Ishikawa (cell line): ENCODE data around the gene ZNF726.
A peak's percentile ranks its signal among the peaks of the same experiment; 100 is the strongest.

ENCODE experiments used
- CEBPB ChIP-seq: IDR thresholded peaks from 2 replicates; pipeline ENCODE4 v1.6.1; 2012
- CREB1 ChIP-seq: IDR thresholded peaks from 2 replicates; pipeline ENCODE4 v1.6.1; 2012; ENCODE audit warnings: low read depth
- EGR1 ChIP-seq: IDR thresholded peaks from 2 replicates; pipeline ENCODE4 v1.6.1; 2012
- EP300 ChIP-seq: IDR thresholded peaks from 2 replicates; pipeline ENCODE4 v1.6.1; 2012; ENCODE audit warnings: borderline replicate concordance
- FOXM1 ChIP-seq: IDR thresholded peaks from 2 replicates; pipeline ENCODE4 v1.6.1; 2012; ENCODE audit warnings: low read depth, borderline replicate concordance
- NFIC ChIP-seq: IDR thresholded peaks from 2 replicates; pipeline ENCODE4 v1.6.1; 2012
- RAD21 ChIP-seq: IDR thresholded peaks from 2 replicates; pipeline ENCODE4 v1.6.1; 2012; ENCODE audit warnings: low read depth
- TAF1 ChIP-seq: IDR thresholded peaks from 2 replicates; pipeline ENCODE4 v1.6.1; 2012; ENCODE audit warnings: low read depth, mild to moderate bottlenecking
- TCF12 ChIP-seq: IDR thresholded peaks from 2 replicates; pipeline ENCODE4 v1.6.1; 2012; ENCODE audit warnings: low read depth
- TEAD4 ChIP-seq: IDR thresholded peaks from 2 replicates; pipeline ENCODE4 v1.6.1; 2012
- YY1 ChIP-seq: IDR thresholded peaks from 2 replicates; pipeline ENCODE4 v1.6.1; 2012; ENCODE audit warnings: low read depth
- ZBTB7A ChIP-seq: IDR thresholded peaks from 2 replicates; pipeline ENCODE4 v1.6.1; 2012; ENCODE audit warnings: low read depth
- TF ChIP-seq, protein P1 (sequence below): IDR thresholded peaks from 2 replicates; pipeline ENCODE4 v1.6.1; 2012
- TF ChIP-seq, protein P2 (sequence below): IDR thresholded peaks from 2 replicates; pipeline ENCODE4 v1.6.1; 2012; ENCODE audit warnings: low read depth, mild to moderate bottlenecking
- TF ChIP-seq, protein P3 (sequence below): IDR thresholded peaks from 2 replicates; pipeline ENCODE4 v1.6.1; 2012

Gene ZNF726

DNA sequence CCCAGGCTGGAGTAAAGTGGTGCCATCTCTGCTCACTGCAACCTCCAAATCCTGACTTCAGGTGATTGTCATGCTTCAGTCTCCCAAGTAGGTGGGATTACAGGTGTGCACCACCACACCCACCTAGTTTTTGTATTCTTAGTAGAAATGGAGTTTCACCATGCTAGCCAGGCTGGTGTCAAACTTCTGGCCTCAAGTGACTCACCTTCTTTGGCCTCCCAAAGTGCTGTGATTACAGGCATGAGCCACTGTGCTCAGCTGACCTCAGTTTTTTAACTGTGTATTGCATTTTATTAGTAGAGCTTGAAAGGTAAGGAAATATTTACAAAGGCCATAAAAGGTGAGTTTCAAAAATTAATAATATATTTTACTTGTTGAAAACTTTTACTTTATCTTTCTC lies 2.3 kb downstream of the ZNF726 start:
- TF ChIP-seq ZBTB7A (no peak), CEBPB (no peak), RAD21 (no peak), EGR1 (no peak)
- TF ChIP-seq, protein P1, sequence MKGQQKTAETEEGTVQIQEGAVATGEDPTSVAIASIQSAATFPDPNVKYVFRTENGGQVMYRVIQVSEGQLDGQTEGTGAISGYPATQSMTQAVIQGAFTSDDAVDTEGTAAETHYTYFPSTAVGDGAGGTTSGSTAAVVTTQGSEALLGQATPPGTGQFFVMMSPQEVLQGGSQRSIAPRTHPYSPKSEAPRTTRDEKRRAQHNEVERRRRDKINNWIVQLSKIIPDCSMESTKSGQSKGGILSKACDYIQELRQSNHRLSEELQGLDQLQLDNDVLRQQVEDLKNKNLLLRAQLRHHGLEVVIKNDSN = no peak

DNA sequence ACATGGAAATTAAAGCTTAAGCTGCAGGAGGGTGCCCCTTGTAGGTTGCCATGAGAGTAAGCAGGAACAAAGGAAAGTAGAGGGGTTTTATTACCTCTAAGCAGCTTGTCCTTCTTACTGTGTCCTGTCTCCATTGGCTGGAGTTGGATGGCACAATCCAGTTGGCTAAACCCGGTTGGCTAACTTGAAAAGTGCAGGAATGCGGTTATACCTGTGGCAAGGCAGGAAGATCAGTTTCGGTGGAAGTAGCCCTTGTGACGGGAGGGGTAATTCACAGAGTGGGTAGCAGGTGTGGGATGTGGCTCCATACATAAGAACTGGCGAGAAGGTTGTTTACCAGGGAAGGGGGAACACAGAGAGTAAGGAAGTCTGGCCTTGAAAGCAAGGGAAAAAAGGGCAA lies 3.2 kb downstream of the ZNF726 start:
- TF ChIP-seq FOXM1 (peak; percentile 38; the same call in 1 of the 2 replicates), TCF12 (no peak), CREB1 (no peak), NFIC (no peak)

DNA sequence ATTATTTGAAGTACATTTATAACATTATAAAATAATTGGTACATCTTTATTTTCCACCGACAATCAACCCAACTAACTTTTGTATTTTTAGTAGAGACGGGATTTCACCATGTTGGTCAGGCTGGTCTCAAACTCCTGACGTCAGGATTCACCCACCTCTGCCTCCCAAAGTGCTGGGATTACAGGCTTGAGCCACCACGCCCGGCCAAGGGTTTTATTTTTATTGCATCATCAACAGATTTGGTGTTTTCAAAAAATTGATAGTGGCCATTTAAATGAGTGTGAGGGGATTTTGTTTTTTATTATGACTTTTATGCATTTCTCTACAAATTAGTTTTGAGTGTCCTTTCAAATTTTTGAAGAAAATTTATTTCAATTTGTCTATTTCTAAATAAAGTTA lies 10.6 kb downstream of the ZNF726 start:
- TF ChIP-seq FOXM1 (no peak), RAD21 (no peak), YY1 (no peak), EP300 (no peak), CEBPB (no peak), CREB1 (no peak)

DNA sequence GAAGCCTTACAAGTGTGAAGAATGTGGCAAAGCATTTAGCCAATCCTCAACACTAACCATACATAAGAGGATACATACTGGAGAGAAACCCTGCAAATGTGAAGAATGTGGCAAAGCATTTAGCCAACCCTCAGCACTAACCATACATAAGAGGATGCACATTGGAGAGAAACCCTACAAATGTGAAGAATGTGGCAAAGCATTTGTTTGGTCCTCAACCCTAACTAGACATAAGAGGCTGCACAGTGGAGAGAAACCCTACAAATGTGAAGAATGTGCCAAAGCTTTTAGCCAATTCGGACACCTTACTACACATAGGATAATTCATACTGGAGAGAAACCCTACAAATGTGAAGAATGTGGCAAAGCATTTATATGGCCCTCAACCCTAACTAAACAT lies 18.2 kb downstream of the ZNF726 start:
- TF ChIP-seq NFIC = no peak
- no peak for TF ChIP-seq TCF12
- no peak for TF ChIP-seq TAF1
- TF ChIP-seq CREB1 = no peak
- TF ChIP-seq CEBPB = no peak
- TF ChIP-seq TEAD4 = no peak

DNA sequence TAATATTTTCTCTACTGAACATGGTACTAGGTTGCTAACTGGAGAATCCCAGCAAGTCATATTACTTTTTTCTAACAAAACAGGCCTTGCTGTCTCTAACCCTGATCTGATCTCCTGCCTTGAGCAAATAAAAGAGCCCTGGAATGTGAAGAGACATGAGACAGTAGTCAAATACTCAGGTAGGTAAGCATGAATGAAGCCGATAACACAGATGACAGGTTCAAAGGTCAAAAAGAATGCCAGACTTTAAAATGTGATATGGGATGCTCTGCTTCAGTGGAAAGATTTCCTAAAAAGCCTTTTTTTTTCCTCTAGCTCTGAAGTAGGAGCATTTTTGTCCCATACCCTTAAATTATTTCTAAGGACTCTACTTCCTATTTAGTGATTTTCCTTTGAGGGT lies 28.7 kb downstream of the ZNF726 start:
- TF ChIP-seq, protein P1 = no peak
- TF ChIP-seq RAD21 (no peak), EGR1 (no peak), FOXM1 (no peak), TCF12 (no peak), TAF1 (no peak), NFIC (no peak), CREB1 (no peak), ZBTB7A (no peak)
- TF ChIP-seq, protein P2, sequence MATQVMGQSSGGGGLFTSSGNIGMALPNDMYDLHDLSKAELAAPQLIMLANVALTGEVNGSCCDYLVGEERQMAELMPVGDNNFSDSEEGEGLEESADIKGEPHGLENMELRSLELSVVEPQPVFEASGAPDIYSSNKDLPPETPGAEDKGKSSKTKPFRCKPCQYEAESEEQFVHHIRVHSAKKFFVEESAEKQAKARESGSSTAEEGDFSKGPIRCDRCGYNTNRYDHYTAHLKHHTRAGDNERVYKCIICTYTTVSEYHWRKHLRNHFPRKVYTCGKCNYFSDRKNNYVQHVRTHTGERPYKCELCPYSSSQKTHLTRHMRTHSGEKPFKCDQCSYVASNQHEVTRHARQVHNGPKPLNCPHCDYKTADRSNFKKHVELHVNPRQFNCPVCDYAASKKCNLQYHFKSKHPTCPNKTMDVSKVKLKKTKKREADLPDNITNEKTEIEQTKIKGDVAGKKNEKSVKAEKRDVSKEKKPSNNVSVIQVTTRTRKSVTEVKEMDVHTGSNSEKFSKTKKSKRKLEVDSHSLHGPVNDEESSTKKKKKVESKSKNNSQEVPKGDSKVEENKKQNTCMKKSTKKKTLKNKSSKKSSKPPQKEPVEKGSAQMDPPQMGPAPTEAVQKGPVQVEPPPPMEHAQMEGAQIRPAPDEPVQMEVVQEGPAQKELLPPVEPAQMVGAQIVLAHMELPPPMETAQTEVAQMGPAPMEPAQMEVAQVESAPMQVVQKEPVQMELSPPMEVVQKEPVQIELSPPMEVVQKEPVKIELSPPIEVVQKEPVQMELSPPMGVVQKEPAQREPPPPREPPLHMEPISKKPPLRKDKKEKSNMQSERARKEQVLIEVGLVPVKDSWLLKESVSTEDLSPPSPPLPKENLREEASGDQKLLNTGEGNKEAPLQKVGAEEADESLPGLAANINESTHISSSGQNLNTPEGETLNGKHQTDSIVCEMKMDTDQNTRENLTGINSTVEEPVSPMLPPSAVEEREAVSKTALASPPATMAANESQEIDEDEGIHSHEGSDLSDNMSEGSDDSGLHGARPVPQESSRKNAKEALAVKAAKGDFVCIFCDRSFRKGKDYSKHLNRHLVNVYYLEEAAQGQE = no peak

DNA sequence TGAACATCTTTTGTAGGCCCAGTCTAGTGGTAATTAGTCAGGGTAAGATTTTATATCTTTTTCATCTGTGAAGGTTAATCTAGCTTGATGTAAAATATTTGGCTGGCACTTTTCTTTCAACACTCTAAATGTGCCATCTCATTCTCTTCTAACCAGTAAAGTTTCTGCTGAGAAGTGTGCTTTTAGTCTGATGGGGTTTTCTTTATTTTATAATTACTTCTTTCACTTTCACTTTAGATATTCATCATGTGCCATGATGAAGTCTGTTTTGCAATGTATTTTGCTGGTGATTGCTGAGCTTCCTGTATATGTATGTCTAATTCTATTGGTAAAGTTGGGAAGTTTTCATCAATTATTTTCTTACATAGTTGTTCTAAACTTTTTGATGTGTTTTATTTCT lies 31.9 kb downstream of the ZNF726 start:
- TF ChIP-seq, protein P2 = no peak
- TF ChIP-seq YY1 (no peak), CREB1 (no peak), RAD21 (no peak), NFIC (no peak), TCF12 (no peak), EP300 (no peak), TAF1 (no peak), TEAD4 (no peak)
- TF ChIP-seq, protein P1 = no peak
- TF ChIP-seq, protein P3, sequence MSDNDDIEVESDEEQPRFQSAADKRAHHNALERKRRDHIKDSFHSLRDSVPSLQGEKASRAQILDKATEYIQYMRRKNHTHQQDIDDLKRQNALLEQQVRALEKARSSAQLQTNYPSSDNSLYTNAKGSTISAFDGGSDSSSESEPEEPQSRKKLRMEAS = no peak

DNA sequence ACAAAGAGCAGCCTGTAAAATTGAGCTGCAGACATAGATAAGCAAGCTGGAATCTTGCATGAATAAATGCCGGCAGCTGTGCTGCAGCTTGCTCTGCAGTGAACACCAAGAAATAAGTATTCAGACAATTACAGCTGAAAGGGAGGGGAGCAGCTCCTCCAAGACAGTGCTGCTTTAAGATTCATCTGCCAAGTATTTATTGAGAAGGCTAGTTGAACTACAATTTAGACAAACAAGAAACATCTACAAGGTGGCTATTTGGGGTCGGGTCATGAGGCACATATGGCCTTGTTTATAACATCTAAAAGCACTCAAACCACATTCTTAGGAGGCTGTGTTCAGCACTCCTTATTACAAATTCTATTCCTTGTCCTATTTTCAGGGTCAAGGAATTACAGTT lies 34.9 kb downstream of the ZNF726 start:
- no peak for TF ChIP-seq TCF12
- TF ChIP-seq YY1 = no peak
